WTC11 (cell line): ENCODE results near the gene GABRQ.
"Not testable (repeated sequence)": the region's sequence is repeated elsewhere in the genome, so short reads cannot be mapped to it uniquely, and the experiment has no call there.

ENCODE experiments used
- ESRRA ChIP-seq: sonication (generic); formaldehyde crosslinking; IDR thresholded peaks from 2 replicates; pipeline ENCODE4 v1.8.1; 2022; ENCODE audit warnings: mild to moderate bottlenecking, missing genetic modification reagents, borderline replicate concordance
- FOXJ3 ChIP-seq: sonication (generic); formaldehyde crosslinking; IDR thresholded peaks from 2 replicates; pipeline ENCODE4 v1.9.0; 2021; ENCODE audit warnings: missing genetic modification reagents, mild to moderate bottlenecking, borderline replicate concordance
- MXD4 ChIP-seq: fragments of 250-450 bp; sonication (Bioruptor Pico); IDR thresholded peaks from 2 replicates; pipeline ENCODE4 v1.8.0; 2021; ENCODE audit warnings: mild to moderate bottlenecking, moderate library complexity, borderline replicate concordance
- NFYB ChIP-seq: sonication (generic); formaldehyde crosslinking; conservative IDR thresholded peaks from 2 replicates; pipeline ENCODE4 v1.8.0; 2022; ENCODE audit warnings: low read depth, missing genetic modification reagents
- TEAD4 ChIP-seq: sonication (generic); formaldehyde crosslinking; IDR thresholded peaks from 2 replicates; pipeline ENCODE4 v1.8.0; 2022; ENCODE audit warnings: mild to moderate bottlenecking, missing genetic modification reagents
- ZNF138 ChIP-seq: sonication (generic); formaldehyde crosslinking; conservative IDR thresholded peaks from 2 replicates; pipeline ENCODE4 v1.8.1; 2022; ENCODE audit warnings: mild to moderate bottlenecking, moderate library complexity, missing genetic modification reagents
- TF ChIP-seq, protein P1 (sequence below): fragments of 200-600 bp; IDR thresholded peaks from 2 replicates; pipeline ENCODE4 v1.8.0; 2022; ENCODE audit warnings: antibody characterized with exemption
- TF ChIP-seq, protein P2 (sequence below): sonication (generic); formaldehyde crosslinking; IDR thresholded peaks from 2 replicates; pipeline ENCODE4 v1.8.0; 2023; ENCODE audit warnings: mild to moderate bottlenecking, missing genetic modification reagents
- TF ChIP-seq, protein P3 (sequence below): sonication (generic); formaldehyde crosslinking; IDR thresholded peaks from 2 replicates; pipeline ENCODE4 v1.8.1; 2023; ENCODE audit warnings: mild to moderate bottlenecking, missing genetic modification reagents

DNA sequence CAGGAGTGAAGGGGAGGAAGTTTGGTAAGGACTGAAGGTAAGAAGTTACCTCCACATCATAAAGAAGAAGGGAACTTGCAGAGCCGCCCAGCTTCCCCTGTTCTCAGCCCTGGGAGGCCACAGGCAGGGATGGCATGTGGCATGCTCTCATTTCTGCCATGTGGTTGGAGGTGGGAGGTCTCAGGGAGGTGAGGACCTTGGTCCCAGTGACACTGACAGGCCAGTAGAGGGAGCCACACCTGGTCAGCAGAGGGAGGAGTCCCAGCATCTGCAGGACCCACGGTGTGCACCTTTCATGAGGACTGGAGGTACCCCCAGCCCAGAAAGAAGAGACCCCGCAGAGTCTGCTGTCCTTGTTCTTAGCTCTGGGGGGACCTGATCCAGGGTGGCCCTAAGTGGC is 43.3 kb downstream of the GABRQ start:
- TF ChIP-seq TEAD4 (CRISPR knock-in tag); FOXJ3 (CRISPR knock-in tag); ZNF138; NFYB; MXD4 (CRISPR knock-in tag); ESRRA (CRISPR knock-in tag): not testable (repeated sequence)
- TF ChIP-seq, protein P1, sequence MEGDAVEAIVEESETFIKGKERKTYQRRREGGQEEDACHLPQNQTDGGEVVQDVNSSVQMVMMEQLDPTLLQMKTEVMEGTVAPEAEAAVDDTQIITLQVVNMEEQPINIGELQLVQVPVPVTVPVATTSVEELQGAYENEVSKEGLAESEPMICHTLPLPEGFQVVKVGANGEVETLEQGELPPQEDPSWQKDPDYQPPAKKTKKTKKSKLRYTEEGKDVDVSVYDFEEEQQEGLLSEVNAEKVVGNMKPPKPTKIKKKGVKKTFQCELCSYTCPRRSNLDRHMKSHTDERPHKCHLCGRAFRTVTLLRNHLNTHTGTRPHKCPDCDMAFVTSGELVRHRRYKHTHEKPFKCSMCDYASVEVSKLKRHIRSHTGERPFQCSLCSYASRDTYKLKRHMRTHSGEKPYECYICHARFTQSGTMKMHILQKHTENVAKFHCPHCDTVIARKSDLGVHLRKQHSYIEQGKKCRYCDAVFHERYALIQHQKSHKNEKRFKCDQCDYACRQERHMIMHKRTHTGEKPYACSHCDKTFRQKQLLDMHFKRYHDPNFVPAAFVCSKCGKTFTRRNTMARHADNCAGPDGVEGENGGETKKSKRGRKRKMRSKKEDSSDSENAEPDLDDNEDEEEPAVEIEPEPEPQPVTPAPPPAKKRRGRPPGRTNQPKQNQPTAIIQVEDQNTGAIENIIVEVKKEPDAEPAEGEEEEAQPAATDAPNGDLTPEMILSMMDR = not testable (repeated sequence)
- TF ChIP-seq, protein P2, sequence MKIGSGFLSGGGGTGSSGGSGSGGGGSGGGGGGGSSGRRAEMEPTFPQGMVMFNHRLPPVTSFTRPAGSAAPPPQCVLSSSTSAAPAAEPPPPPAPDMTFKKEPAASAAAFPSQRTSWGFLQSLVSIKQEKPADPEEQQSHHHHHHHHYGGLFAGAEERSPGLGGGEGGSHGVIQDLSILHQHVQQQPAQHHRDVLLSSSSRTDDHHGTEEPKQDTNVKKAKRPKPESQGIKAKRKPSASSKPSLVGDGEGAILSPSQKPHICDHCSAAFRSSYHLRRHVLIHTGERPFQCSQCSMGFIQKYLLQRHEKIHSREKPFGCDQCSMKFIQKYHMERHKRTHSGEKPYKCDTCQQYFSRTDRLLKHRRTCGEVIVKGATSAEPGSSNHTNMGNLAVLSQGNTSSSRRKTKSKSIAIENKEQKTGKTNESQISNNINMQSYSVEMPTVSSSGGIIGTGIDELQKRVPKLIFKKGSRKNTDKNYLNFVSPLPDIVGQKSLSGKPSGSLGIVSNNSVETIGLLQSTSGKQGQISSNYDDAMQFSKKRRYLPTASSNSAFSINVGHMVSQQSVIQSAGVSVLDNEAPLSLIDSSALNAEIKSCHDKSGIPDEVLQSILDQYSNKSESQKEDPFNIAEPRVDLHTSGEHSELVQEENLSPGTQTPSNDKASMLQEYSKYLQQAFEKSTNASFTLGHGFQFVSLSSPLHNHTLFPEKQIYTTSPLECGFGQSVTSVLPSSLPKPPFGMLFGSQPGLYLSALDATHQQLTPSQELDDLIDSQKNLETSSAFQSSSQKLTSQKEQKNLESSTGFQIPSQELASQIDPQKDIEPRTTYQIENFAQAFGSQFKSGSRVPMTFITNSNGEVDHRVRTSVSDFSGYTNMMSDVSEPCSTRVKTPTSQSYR (CRISPR knock-in tag) = not testable (repeated sequence)
- TF ChIP-seq, protein P3, sequence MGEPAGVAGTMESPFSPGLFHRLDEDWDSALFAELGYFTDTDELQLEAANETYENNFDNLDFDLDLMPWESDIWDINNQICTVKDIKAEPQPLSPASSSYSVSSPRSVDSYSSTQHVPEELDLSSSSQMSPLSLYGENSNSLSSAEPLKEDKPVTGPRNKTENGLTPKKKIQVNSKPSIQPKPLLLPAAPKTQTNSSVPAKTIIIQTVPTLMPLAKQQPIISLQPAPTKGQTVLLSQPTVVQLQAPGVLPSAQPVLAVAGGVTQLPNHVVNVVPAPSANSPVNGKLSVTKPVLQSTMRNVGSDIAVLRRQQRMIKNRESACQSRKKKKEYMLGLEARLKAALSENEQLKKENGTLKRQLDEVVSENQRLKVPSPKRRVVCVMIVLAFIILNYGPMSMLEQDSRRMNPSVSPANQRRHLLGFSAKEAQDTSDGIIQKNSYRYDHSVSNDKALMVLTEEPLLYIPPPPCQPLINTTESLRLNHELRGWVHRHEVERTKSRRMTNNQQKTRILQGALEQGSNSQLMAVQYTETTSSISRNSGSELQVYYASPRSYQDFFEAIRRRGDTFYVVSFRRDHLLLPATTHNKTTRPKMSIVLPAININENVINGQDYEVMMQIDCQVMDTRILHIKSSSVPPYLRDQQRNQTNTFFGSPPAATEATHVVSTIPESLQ (CRISPR knock-in tag) = not testable (repeated sequence)
